ENCODE results near the gene PNPLA4. TPM values are rescaled to one million over a fixed set of nuclear protein-coding genes. Genes with fewer than 3 reads are reported as not detected.

The PNPLA4 gene, protein sequence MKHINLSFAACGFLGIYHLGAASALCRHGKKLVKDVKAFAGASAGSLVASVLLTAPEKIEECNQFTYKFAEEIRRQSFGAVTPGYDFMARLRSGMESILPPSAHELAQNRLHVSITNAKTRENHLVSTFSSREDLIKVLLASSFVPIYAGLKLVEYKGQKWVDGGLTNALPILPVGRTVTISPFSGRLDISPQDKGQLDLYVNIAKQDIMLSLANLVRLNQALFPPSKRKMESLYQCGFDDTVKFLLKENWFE
- 13.6 TPM for total RNA-seq

DNA sequence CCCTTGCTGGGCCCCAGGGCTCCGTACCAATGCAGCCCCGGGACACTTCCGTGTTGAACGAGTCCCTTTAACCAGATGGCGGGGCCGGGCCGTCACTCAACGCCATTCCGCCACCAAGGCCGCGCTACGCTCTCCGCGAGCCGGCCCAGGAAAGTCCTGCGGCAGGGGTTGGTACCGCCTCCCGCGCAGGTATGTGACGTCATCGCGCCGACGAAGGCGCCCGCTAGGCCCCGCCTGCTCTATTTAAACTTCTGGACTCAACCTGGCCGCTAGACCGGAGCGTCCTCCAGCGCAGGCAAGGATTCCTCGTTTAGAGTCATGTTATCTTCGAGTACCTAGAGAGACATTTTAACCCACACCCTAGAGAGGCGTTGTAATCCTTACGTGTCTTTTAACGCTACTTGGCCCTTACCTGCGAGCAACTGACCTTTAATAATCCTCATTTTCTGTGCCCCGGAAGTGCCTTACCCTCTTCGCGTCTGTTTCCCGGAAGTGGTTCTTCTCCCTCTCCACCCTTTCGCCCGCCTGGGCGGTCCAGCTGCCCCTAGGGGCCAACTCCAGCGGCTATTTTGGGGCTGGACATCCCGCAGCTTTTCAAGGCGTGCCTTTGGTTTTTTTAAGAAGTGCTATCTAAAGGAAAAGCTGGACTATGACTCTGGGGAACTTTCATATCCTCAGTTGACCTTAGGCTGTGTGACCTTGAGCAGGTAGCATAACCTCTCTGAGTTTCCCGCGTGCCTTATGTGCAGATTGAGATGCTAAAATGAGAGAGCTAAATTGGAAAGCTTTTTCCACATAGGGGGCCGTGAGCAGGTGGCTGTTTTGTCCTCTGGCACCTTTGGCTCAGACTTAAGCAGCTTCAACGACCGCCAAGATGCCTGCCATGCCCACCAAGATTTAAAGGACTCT, at the start of gene PNPLA4:
Gene PNPLA4 (minus strand): TSS at position 155 of the 909 bp plus-strand sequence. CDS start 1,294 bp downstream, outside the sequence.
- DNase-seq = peak; percentile 88

DNA sequence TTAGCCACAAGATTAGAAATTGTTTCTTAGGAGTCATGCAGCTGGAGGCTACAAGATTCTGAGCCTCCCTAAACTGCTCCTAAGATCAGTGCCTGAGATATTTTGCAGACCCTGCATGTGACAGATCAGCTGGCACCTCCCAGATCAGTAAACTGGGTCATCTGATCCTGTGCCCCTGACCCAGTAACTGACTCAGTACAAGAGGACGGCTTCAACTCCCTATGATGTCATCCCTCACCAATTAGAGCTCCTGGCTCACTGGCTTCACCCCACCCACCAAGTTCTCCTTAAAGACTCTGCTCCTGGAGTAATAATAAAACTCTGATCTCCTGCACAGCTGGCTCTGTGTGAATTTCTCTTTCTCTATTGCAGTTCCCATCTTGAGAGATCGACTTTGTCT, 45.4 kb upstream of the PNPLA4 start:
- DNase-seq = no peak

DNA sequence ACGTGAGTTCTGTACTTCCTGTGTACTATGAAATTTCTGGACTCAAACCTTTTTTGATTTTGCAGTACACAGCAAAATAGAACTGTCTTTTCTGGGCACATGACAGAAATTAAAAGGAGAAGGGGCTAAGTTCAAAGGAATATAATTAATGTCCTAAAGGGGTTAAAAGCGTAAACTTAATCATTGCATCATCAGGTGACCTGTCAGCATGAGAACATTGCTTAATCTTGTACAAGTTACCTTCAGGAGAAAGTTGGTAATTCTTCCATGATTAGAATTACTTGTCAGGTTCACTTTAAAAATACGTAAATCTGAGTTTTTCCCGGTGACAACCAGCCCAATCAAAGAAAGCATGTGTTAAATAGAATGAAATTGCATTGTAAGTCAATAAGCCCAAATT, 43.2 kb upstream of the PNPLA4 start:
- no peak for DNase-seq

DNA sequence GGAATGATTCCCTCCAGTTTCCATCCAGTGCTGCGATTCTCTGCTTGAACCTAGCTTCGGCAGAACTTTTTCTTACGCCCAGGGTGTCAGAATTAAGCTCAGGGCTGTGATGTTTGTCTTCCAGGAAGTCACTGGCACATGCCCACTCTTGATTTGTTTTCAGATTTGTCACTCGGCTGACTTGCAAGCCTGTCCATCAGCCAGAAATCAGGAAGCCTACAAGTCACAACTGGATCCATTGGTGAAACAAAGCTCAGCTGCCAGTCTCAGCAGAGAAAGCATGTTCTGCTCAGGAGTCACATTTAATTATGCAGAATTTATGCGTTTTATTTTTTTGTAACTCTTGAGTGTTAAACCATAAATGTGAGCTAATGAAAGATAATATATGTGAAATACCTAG, 38.2 kb upstream of the PNPLA4 start:
- DNase-seq = no peak

DNA sequence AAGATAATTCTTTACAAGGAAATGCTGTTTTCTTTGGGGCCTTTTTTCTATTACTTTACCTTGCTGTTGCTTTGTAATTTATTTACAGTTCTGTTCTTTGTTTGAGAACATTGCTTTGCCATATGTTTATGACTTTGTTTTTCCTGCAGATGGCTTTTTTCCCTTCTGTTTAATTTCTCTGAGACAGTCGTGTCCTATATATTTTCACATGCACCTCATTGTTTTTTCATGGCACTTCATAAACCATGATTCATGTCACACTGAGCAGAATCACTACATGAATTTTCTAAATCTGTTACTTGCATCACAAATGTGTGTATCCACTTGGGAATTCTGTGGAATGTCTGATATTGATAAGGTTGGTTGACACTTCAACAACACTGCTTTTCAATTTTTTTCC, 33.0 kb upstream of the PNPLA4 start:
- no peak for DNase-seq

DNA sequence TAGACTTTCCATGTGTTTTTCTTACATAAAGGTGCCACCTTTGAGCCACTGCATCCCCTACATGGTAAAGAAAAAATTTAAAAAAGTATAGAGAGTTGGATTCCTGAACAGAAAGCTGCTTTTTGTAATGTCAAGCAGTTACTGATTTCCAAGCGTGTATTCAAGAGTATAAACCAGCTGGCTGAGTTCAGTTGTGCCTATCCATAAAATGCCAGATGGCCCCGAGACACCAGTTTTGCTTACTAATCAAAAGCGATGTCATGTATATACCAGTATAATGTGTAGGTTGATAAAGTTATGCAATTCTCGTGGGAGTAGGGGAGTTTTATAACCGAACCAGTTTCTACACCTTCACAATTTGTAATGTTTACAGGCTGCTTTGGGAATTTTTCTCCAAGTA, 26.2 kb upstream of the PNPLA4 start:
- DNase-seq = no peak

DNA sequence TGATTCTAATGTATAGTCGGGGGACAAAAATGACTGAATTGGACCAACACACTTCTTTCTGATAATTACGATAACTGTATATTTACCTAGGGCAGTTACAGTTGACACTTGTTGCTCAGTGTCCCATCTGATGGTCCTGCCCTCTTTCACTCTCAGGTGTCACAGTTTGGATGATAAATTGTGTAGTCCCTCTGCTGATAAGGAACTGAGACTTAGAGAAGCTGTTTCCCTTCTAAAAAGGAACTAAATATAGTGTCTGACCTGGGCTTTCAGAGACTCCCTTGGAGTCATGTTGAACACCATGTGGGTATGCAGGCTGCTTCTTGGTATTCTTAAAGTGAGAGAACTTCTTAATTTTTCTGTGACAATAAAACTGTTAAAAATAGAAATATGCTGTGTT, 23.7 kb upstream of the PNPLA4 start:
- no peak for DNase-seq

DNA sequence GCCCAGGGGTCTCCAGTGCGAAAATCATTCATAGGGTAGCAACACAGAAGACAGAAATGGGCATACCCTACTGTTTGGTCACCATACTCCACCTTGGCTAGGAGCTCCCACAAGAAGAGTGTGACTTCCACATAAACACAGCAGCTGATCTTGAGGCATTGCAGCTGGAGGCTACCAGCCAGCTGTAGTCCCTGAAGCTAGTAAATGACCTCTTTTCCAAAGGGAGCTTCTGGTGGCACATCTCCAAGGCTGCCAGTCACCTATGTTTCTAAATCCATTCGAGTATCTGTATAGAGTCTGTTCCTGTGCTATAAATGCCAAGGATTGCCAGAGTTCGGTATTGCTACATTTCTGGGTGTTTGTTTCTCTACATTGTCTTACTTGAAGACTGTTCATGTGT, 21.3 kb upstream of the PNPLA4 start:
- no peak for DNase-seq

DNA sequence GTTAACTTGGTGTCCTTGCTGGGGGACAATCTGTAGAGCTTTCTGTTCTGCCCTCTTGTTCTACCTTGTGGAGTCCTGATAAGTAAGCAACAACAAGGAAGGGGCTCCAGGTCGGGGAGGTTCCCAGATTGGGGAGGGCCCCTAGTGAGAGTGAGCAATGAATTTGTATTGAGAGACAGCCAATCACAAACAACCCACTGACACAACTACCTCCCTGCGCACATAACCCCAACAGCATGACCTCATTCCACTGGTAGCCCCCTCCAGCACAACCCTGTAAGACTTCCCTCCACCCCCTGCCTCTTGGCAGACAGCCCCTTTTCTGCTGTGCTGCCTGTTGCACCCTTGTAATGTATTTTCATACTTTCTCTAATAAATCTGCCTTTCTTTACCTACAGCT, 19.7 kb upstream of the PNPLA4 start:
- DNase-seq = no peak

DNA sequence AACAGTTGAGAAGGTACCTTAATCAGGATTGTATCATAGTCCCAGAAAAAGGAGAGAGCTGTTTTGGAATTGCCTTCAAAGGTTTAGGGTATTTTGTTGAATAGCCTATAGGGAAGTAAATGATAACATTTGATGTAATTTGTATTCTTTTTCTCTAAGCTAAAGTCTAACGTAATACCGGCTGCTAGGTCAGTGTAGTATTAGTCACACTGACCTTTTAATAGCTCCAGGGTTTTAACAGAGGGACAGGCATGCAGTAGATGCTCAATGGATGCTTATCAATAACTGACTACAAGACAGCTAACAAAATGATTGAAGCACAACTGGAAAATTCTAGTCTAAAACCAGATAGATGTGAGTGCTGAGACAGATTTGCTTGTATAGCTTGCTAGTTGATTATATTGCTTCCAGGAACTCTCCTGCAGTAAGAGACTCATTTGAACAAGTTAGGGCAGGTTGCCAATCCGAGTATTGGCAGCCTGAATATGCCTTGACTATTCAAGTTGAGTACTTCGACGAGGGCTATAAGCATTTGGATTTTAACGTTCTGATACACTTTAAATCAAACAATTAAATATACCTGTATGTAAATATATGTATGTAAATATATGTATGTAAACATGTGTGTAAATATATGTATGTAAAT, 16.5 kb upstream of the PNPLA4 start:
- DNase-seq = peak; percentile 6

DNA sequence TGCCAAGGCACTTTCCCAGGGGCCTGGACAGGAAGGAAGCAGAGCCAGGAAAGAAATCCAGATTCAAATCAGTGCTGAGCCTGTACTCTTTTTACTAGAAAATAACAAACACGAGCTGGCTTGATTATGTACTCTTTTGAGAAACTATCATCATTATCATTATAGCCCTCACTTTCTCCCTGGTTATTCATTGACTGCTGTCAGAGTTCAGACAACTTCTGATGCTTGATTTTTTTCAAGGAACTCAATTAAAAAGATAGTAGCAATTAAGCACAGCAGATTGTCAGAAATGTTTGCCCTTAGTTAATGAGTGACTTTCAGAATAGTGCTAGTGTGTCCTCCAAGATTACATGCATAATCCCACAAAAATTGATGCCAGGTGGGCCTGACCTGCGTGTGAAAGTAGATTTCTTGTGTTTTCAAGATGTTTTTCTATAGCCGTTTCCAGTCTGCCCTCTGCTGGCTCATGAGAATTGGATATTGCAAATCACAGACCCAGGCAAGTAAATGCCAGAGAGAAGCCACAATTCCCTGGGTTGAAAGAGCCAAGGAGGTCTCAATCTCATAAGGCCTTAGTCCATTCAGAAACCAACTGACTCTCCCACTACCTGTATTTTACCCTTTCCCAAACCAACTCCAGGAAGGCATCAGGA, 14.3 kb upstream of the PNPLA4 start:
- peak; percentile 19 for DNase-seq

DNA sequence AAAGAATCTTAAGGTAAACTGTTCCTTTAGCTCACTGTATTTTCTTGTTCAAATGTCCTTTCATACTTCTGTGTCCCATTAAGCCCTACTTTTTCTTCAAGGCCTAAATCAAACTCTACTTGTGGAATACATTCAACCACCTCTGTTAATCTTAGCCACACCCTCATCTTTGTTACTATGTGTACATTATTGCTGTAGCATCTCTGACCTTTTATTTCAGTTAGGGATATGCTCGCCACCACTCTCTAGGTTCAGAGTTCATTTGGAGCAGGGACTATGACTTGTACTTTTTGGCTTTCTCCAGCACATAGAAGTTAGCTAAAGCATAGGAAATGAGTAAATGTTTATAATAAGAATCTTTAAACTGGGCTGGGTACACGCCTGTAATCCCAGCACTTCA, 6.8 kb upstream of the PNPLA4 start:
- no peak for DNase-seq

DNA sequence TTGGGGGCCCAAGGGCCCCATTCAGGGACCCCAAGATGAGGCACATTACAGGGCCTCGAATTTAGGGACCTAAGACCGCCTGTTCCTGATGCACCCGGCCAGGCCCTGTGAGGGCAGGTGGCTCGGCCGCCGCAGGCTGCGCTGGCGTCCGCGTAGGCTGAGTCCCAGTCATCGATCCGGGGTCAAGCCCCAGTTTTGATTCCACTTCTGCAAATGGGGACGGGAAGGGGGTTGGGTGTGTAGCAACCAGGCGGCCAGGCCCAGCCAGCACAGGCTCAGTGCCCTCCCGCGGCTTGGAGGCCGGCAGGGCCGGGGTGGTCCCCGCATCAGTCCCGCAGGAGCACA, 327 bp downstream of the PNPLA4 start:
- DNase-seq = no peak

DNA sequence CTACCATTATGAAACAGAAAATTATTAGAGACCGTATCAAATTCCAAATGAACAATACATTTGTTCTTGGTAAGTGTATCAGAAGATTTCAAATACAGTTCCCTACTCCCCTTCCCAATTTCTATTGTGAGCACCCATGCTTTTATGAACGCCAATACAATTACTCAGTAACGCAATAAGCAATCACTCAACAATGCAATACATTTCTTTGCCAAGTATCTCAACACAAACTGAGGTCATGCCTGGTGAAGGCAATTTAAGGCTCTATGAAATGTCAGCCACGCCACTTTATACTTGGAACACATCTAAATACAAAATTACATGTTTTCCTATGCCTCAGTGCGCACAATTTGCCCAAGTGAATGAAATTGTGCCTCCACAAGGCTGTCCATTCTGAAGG, 712 bp downstream of the PNPLA4 start:
- peak; percentile 3 for DNase-seq

DNA sequence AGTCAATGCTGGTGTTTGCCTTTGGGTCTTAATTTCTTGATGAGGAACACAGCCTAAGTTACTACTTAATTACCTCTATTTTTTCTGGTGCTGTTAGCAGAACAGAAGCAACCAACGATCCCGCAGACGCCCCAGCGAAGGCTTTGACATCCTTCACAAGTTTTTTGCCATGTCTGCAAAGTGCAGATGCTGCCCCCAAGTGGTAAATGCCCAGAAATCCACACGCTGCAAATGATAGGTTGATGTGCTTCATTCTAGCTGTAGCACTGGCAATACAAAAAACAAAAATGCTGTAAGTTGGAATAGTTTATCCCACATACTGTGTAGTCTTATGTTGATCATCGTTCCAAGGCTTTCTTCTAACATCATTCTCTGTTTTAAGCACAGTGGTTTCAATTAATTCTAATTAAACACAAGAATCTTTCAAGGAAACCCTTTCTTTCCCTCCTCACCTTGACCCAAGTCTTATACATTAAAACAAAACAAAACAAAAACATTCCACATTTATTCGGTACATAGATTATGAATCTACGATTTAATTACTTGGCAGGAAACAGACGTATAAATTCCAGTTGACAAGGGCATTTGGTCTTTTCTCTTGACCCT, 1.2 kb downstream of the PNPLA4 start:
- DNase-seq = peak; percentile 80

DNA sequence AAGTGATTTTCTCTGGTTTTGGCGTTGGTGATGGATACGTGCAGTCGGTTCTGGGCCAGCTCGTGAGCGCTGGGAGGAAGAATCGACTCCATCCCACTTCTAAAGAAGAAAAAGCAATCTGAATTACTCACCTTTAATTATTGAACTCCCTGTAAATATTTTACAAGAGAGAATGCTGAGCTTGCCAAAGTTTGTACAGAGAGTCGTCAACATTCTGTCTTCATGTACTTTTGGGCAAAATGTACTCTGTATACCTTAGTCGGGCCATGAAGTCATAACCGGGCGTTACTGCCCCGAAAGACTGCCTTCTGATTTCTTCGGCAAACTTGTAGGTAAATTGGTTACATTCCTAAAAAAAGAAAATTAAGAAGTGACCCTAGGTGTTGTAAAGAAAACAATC, 5.5 kb downstream of the PNPLA4 start:
- DNase-seq = no peak

DNA sequence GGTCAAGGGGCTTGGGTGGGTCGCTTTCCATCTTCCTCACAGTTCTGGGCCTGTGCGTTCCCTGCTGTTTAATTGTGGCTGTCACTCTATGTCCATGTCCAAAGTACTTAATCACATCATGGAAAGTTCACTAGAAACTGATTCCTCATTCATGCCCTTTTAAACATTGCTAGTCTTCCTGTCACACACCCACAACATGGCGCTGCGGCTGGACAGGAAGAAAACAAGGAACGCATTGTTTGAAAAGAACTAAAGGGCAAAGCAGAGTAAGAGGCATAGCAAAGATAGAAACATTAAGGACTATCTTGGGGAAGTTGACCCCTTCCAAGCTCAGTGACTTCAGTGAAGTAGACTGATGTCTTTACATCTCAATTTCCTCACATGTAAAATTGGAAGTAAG, 18.4 kb downstream of the PNPLA4 start:
- DNase-seq = no peak

DNA sequence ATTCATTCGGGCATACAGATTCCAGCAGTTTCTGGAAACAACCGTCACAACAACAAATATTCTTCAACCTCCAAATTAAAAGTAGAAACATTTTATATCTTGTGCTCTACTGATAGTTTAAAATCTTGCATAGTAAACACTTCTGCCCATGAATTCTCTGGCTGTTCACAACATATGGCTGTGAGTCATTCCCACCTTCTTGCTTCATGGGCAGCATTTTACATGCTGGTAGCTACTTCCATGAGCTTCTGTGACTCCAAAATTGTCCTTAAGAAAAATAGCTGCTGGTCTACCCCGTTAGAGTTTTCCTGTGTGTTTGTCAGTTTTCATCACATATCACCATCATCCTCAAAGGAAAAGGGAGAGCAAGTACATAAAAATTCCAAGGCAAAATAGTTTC, 22.7 kb downstream of the PNPLA4 start:
- no peak for DNase-seq

DNA sequence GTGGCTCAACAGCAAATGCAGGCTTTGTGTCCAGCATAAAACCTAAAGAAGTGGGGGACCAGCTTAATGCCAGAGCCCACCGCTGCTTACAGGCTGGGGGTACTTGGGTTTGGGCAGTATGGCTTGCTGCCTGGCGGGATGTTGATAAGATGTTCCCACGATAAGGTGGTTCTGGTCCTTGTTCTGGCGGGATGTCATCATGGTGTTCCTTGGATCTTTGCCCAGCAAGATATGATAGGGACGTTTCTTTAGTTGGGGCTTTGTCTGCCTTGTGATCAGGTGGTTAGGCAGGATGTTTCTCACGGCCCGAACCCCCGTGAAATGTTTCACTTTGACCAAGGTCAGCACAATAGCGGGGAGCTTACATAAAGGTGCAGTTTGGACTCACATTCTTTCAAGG, 35.3 kb downstream of the PNPLA4 start:
- DNase-seq = no peak

DNA sequence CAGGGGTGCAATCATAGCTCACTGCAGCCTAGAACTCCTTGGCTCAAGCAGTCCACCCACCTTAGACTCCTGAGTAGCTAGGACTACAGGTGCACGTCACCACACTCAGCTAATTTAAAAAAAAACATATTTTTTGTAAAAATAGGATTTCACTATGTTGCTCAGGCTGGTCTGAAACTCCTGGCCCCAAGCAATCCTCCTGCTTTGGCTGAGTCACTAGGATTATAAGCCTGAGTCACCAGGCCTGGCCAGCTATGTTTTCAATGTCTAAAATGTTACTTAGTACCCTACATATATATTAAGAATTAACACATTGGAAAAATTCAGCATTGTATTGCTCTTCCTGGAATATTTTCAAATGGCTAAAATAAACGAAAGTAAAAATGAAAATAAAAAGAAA, 37.5 kb downstream of the PNPLA4 start:
- DNase-seq = no peak

DNA sequence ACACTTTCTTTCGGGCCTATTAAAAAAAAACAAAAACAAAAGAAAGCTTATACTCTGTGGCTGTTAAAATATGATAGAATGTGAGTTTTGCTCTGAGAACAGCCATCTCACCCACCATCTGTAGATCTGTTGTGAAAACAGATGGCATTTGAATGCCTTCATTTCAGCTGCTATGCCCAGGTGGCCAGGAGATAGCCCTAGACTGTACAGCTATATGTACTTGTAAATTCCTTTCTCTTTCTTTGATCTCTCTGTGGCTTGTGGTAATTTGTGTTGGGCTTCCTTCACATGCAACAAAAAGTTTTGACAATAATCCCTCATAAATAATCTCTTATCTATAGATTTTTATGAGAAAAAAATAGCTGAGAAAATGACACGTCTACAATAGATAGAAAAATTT, 38.1 kb downstream of the PNPLA4 start:
- no peak for DNase-seq

DNA sequence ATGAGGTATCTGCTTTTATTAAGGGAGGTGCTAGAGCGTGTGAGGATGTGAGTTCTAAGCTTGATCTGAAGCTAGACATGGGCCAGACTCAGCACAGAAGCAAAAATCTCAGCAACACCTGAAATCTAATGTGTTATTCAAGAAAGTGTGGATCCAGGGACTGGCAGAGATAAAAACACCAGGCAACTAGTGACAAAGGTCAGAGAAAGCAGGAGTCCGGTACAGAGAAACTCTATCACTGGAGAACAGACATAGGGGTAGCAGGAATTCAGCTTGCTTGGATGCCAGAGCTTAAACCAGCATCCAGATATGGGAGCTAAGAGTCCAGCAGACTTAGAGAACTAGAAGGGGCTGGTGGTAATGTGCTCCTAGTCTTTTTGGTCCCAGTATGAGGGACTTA, 50.3 kb downstream of the PNPLA4 start:
- DNase-seq = no peak

DNA sequence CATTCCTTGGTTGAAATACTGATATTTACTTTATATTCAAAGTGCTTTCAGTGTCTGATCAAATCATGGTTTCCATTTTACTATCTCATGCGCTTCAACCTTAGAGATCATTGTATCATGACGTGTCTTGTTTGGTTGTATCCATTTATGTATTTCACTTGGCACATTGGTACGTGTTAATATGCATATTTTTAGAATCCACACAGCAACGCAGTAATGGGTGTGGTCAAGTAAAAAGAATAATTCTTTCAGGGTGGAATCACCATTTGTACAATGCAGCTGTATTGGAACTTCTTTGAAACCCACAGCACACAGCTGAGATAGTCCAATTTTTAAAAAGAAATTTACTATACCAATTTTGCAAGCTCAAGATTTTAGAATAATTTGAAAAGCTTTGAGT, 55.2 kb downstream of the PNPLA4 start:
- no peak for DNase-seq

Data from tongue (tissue), 2 donors.